Embryonic facial prominence (tissue), 1 donor: Measurements from ENCODE around the gene POMT1.
"Not testable (repeated sequence)": the region's sequence is repeated elsewhere in the genome, so short reads cannot be mapped to it uniquely, and the experiment has no call there.

ENCODE experiments used
- DNase-seq: peaks from one replicate; pipeline ENCODE4 v3.0.0-alpha.2; 2016; ENCODE audit errors: extremely low spot score

The POMT1 gene

DNA sequence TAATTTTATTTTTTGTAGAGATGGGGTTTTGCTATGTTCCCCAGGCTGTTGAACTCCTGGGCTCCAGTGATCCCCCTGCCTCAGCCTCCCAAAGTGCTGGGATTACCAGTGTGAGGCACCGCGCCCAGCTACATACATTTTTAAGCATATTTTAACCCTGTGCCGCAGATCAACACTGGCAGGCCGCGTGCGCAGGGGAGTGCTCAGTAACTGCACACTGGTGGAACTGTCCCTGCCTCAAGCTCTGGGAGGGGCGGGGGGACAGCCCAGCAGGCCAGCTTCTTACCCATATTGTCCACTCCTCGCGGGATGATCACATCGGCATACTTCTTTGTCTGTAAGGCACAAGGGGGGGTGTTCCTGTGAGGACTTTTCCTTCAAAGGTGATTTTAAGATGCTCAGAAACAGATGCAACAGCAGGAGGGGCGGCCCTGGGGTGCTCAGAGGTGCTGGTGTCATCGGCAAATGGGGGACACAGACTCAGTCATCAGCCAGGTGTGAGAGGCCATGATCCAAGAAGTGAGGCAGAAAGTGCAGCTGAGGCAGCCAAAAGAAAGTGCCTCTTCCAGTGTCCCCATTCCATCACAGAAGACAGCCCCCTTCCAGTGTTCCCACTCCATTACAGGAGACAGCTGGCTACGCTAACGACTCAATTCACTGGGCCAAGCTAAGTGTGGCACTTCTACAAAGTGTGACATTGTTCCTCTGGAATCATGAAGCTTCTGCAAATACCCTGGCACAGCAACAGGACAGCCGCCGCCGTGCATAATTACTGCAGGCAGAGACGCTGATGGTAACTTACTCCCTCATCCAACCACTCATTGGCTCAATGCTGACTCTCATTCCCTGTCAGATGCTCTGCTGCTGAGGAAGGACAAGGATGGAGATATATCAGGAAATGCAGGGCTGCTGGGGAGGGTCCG lies 23.2 kb downstream of the POMT1 start:
- no peak for DNase-seq

DNA sequence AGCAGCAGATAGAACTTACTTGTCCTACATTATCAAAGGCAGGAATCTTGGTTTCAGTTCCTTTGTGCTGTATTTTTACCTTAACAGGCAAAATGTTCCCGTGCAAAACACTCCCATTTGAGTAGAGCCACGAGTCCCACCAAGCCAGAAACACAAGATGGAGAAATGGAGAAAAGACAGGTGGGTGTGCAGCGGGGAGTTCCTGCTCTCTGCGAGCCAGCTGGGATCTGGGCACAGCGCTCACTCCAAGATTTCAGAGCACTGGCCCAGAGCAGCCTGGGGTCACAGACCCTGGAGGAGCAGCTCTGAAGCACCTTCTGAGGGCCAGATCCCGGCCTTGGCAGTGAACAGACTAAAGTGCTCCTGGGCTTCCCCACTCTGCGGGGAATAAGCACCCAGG lies 25.5 kb downstream of the POMT1 start:
- no peak for DNase-seq

DNA sequence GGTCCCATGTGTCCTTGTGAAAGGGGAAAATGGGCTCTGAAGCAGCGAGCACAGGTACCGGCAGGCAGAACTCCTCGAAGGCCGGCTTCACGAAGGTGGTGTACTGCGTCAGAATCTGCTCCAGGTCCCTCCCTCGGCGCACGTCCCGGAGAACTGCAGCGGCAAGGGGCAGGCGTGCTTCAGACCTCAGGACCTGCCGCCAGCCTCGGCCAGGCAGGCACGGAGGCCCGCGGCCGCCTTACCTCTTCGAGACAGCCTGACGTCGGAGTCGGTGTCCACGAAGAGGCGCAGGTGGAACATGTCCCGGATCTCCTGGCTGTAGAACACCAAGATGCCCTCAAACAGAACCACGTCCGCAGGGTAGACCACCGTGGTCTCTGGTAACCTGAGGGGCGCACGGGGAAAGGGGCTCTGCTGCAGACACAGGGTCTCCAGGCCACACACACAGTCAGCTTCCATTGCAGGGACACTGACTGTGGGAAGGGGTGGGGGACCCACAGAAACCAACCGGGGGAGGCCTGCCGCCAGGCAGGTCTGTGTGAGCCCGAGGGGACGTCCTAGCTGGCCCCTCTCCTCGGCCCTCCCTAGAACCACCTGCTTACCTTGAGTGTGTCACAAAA lies 26.3 kb downstream of the POMT1 start:
- DNase-seq, result no peak

DNA sequence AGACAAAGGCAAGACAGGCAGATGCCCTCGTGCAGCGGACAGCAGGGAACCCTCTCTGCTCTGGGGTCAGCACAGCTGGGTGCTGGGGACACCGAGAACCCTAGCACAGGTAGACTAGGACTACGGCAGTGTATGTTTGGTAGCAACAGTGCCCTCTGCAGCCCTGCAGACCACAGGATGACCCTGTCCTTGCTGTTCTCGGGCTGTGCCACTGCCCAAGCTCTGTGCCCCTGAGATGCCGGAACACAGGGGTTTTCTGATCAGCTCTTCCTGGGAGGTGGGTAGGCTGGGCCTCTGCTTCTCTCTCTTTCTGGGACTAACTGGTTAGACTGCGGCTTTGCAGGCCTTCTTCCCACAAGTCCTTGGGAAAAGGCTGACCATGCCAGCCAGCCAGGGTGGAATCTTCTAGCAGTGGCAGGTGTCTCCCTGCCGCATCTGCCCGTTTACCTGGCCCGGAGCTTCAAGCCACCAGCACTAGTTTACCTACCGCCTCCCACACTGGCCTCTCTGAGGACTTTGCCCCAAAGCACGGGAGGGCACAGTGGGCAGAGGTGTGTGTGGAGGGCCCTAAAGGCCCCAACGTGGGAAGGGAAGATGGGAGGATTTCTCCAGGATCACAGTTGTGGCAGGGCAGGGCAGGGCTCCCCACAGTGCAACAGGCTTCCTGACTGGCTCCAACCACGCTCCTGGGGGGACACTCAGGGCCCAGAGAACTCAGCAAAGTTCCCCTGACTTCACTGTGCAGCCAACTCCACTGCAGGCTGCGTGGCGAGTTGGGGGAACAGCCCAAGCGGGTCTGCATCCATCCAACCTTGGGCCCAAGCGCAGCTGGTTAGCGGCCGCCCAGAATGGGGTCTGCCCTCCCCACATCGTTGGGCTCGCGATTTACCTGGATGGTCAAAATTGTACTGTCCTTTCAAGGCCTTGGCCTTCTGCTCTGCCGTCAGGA lies 27.2 kb downstream of the POMT1 start:
- no peak for DNase-seq

DNA sequence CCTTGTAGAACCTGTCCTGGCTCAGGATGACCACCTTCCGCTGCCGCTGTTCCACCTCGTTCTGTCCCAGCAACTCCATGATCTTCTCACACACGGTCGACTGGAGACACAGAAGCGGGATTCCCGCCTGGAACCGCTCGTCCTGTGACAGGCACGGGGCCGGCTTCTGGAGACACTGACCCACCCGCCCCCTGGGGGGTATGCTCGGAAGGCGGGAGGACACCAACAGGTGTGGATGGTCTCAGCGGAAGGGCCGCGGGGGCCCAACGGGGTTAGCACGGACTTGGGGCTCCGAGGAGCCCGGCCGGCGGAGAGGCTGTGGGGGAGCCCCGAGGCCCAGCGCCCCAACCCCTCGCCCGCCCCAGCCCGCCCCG lies 27.8 kb downstream of the POMT1 start:
- no peak for DNase-seq

DNA sequence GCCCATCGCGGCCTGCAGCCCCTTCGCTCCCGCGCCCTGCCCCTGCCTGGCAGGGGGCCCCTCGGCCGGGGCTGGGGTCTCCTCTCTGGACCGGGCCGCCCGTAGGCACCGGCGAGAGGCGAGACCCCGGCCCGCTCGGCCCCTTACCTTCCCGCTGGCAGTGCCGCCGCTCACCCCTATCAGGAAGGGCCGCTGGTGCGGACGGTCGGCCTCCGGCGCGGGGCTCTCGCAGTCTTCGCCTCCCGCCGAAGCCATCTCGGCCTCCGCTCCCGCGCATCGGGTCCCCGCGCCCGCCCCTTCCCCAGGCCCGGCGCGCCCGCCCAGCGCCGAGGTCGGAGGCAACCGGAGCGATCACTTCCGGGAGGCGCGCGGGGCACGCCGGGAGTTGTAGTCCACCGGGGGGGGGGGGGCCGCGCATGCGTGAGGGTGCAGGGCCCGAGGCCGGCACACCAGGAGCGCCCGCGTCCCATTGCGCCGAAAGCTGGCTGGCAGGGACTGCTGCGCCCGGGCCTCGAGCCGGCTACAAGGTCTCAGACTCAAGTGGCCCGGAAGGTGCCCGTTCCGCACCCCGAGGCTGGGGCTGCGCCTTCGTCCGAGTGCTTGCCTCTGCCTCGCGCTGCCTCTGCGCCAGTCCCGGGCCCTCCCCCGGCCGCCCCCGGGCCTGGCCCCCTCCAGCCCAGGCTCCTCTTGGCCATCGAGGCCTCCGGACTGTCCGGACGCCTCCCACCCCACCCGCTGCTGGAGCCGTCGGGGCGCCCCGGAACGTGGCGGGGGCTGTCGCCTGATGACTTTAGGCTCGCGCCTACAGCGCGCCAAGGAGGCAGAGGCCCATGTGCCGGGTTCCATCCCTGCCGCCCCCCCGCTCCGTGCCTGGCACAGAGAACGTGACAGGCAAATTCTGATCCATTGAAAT lies 28.5 kb downstream of the POMT1 start, which contains the start of gene UCK1:
Gene UCK1, minus strand, starts transcription at position 344 of the 913 bp plus-strand sequence. Its CDS starts 89 bp downstream, at position 255.
- peak; percentile 52 for DNase-seq

DNA sequence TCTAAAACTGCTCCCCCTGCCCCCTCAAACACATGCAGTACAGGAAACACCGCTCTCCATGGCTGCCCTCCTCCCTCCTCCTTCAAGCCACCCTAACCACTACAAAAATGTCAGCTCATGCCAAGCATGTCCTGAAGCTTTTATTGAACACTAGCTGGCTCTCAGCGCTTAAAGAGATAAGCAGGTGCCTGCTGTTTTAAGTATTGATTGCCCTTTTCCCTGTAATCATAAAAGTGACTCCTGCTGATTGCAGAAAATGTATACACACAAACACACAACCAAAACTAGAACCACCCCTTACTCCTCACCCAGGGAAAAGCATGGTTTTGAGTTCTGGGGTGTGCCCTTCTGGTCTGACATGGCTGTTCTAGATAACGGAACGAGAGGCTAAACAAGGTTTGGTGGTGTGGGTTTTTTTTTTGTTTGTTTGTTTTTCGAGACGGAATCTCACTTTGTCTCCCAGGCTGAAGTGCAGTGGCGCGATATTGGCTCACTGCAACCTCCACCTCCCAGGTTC lies 32.1 kb downstream of the POMT1 start:
- no peak for DNase-seq

DNA sequence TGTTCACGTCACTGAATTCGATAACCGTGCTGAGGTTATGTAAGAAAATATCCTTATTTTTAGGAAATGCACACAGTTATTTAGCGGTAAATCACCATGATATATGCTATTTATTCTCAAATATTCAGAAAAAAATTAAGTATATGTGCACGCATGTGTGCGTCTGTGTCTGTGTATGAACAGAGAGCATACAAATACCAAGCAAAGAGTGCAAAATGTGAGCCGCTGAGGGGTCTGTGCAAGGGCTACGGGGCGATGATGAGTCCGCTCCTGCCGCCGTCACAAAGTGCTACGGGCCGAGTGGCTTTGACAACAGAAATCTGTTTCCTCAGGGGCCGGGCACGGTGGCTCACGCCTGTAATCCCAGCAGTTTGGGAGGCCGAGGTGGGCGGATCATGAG lies 35.2 kb downstream of the POMT1 start:
- no peak for DNase-seq

DNA sequence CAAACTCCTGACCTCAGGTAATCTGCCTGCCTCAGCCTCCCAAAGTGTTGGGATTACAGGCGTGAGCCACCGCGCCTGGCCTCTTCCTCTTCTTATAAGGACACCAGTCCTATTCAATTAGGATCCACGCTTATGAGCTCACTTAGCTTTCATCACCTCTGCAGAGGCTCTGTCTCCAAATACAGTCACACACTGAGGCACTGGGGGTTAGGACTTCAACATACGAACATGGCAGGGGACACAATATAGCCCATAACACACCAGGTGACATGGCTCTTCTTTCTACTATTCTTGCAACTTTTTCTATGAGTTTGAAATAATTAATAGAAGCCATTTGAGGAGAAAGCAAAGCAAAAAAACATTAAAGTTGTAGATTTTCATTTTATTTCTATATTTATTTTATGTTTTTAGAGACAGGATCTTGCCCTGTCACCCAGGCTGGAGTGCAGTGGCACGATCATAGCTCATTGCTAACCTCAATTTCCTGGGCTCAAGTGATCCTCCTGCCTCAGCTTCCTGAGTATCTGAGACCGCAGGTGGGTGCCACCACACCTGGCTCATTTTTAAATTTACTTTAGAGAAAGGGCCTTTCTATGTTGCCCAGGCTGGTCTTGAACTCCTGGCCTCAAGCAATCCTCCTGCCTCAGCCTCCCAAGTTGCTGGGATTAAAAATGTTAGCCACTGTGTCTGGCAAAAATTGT lies 36.7 kb downstream of the POMT1 start:
- no peak for DNase-seq

DNA sequence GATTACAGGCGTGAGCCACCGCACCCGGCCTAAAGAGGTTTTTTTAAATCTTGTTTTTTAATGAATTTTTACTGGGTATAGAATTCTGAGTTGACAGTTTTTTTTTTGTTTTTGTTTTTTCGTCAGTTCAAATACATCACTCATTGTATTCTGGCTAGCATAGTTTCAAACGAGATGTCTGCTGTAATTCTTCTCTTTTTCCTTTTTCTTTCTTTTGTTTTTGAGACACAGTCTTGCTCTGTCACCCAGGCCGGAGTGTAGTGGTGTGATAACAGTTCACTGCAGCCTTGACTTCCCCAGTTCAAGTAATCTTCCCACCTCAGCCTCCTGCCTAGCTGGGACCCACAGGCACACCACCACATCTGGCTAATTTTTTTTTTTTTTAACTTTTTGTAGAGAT lies 40.4 kb downstream of the POMT1 start:
- DNase-seq, result no peak

DNA sequence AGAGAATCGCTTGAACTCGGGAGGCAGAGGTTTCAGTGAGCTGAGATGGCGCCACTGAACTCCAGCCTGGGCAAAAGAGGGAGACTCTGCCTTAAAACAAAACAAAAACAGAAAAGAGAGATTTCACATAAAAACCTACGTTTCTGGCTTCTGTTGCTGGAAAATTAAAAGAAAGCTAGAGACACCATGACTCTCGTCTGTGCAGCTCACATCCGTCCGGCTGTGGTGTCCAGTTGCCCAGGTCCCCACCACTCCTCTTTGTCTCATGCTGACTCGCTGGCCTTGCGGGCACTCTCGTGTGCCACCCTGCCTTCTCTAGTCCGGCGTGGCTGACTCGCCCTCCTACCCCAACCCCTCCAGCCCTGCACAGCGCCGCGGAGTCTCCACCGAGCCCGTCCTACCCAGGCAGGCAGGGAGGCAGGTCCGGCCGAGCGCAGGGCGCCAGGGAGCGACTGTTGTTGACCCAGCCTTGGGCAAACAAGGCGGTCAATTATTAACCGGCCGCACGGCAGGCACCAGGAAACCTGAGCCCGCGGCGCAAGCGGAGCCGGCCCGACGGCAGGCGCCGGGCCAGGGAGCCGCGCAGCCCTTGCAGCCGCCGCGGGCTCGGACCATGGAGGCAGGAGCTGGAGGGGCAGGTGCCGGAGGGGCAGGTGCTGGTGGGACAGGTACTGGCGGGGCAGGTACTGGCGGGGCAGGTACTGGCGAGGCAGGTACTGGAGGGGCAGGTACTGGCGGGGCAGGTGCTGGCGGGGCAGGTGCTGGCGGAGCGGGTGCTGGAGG lies 42.5 kb downstream of the POMT1 start, which contains the start of gene PRRT1B:
Gene PRRT1B, plus strand, starts transcription at position 521 of the 783 bp plus-strand sequence. Its CDS starts 93 bp downstream, at position 614.
- DNase-seq, result no peak

DNA sequence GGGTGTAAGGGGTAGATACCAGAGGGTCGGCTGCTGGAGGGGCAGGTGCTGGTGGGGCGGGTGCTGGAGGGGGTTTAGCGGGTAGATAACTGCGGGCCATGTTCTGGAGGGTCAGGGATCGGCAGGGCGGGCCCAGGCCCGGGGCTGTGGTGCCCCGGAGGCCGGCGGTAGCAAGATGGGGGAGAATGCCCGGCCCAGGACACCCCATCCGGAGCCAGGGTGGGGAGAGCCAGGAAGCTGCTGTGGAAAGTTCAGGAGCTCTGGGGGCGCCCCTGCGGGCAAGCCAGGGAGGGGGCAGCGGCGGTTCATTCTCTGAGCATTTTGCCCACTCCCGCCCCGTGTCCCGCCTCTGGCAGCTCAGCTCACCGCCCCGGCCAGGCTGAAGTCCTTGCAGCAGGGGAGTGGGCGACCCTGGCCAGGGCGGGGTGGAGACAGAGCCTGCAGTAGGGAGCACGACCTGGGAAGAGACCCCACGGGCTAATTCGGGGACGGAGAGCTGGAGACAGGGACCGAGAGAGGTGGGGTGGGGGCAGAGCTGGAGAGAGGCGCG lies 43.1 kb downstream of the POMT1 start:
- no peak for DNase-seq

DNA sequence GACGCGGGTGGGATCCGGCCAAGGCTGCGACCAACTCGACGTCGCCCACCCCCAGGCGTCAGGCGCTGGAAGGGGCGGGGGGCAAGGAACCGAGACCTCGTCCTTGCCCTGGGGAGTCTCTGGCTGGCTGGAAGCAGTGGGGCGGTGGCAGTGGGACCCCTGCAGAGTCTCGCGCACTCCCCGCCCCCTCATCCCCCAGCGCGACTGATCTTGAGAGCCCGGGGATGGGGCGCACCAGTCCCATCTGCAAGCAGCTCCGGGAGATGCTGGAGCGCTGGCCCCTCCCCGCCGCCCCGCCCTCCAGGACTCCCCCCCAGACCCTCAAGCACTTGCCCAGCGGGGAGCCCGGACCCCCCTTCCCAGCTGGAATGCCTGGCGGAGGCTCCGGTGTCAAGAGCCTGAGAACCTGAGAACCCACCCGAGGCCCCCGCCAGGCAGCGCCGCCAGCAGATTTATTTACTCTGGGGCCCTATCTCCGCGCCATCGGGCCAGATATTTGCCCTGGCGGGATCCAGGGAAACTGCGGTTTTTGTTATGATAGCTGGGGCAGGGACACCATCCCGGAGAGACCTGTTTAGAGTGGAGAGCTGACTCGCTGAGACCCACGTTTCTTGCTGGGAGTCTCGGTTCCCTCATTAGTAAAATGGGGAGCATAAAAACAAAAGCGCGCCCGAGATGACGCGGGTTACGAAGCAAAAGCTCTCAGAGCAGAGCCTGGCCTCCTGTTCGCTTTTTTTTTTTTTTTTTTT lies 43.8 kb downstream of the POMT1 start:
- DNase-seq, result no peak

DNA sequence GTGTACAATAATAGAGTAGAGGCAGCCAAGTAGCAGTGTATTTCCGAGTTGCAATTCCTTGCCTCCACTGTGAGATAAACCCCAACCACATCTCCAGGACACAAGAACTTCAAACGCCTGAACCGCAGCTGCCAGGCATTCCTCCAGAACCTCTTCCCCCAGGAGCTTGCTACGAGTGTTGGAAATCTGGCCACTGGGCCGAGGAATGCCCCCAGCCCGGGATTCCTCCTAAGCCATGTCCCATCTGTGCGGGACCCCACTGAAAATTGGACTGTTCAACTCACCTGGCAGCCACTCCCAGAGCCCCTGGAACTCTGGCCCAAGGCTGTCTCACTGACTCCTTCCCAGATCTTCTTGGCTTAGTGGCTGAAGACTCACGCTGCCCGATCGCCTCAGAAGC lies 46.5 kb downstream of the POMT1 start:
- not testable (repeated sequence) for DNase-seq

DNA sequence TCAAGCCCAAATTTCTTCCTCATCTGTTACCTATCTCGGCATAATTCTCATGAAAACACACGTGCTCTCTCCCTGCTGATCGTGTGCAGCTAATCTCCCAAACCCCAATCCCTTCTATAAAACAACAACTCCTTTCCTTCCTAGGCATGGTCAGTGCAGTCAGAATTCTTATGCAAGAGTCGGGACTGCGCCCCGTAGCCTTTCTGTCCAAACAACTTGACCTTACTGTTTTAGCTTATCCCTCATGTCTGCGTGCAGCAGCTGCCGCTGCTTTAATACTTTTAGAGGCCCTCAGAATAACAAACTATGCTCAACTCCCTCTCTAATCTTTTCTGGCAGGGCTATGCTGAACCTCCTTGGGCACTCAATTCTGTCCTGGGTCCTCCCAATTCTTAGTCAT lies 47.7 kb downstream of the POMT1 start:
- DNase-seq, result not testable (repeated sequence)

DNA sequence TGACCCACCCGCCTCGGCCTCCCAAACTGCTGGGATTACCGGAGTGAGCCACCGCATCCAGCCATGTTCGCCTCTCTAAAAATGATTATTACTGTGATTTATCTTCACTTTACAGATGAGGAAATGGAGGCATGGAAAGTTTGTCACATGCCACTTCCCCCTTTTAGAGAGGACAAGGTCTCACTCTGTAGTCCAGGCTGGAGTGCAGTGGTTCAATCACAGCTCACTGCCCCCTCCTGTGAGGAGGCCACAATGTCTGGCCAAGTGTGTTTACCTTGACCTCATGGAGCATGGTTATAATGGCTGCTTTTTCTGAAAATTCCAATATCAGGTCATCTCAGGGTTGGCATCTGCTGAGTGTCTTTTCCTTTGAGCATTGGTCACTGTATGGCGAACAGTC lies 49.3 kb downstream of the POMT1 start:
- DNase-seq, result no peak

DNA sequence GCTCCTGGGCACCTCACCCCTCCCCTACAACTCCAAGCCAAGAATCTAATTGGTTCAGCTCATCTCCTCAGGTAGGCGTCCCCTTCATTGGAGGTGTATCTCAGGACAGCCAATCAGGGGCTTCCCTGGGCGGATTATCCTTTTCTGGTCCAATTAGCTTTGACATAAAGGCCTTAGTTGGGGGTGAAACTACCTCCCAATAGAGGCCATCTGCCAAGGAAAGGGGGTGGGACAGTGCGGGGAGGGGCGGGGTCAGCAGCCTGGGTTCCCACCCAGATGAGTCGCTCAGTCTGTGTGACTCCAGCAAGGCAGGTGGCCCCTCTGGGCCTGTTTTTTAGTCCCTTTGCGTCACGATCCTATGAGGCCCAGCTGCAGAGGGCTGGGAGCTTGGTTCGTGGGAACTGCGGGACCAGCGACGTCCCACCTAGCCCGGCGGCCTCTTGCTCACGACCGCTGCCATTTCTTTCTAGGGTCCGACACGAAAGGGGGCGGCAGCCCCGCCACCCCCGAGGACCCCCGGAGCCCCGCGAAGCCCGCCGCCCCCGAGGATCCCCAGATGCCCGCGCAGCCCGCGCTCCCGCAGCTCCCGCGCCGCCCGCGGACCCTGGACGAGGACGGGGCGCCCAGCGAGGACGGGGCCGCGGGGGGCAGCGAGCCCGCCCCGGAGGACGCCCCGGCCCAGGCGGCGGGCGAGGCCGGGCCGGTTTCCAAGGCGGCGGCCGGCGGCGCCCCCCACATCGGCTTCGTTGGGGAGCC lies 51.5 kb downstream of the POMT1 start:
- no peak for DNase-seq
